ENCODE data around the gene GJD4.

GJD4 gene

DNA sequence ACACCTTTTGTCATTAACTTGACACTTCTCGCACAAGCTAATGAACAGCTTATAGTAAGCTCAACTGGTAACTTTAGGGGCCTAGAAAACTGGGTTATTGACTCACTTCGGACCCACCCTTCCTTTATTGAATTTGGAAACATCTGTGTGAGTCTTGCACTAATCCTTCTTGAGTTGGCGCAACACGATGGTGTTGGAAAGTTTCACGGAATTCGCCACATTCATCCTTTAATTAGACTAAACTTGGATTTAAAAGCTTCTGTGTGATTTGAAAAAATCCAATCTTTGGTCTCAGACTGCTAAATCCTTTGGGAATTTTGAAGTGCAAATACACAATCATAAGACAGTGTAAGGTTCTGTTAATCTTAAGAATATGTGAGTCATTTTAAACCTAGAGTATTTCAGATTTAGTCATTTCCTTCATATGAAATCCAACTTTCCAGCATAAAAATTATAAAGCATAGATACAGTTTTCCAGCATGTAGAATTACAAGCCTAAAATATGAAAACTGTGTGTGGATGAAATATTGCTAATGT lies 21.9 kb downstream of the GJD4 start:
- TF ChIP-seq GATA1 (IDR thresholded peaks at IDR 0.05; ENCODE audit: low read depth, low read length) (no peak), POLR2A (IDR thresholded peaks at IDR 0.05; ENCODE audit: low read length) (no peak)
- DNase-seq = no peak

DNA sequence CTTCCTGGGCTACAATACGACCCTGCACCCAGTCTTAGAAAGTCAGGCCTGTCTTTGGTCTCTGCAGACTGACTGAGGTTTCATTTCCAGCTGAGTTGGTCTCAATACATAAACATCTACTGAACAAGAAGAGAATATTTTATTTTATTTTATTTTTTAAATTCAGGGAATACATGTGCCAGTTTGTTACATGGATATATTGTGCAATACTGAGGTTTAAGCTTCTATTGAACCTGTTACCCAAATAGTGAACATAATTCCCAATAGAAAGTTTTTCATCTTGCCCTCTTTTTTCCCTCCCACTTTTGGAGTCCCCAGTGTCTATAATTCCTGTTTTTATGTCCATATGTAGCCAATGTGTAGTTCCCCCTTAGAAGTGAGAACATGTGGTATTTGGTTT lies 26.3 kb downstream of the GJD4 start:
- TF ChIP-seq POLR2A (IDR thresholded peaks at IDR 0.05; ENCODE audit: low read length) (no peak), GATA1 (IDR thresholded peaks at IDR 0.05; ENCODE audit: low read depth, low read length) (no peak)
- no peak for DNase-seq

DNA sequence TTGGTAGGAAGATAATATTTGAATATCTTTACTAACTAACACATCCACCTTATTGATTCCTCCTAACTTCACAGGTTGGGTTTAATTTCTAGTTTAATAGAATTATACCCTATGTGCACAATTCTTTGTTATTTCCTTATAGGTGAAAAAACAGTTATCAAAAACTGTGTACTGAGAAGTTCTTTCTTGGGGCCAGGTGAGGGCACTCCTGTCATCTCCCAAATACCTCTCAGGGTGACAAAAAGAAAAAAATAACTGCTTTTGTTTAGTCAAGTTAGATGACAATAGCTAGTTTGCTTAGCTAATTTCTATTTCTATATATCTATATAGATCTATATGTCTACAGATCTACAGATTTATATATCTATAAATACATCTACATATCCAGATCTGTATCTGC lies 26.9 kb downstream of the GJD4 start:
- no peak for DNase-seq
- no peak for TF ChIP-seq GATA1 (IDR thresholded peaks at IDR 0.05; ENCODE audit: low read depth, low read length)
- TF ChIP-seq POLR2A (IDR thresholded peaks at IDR 0.05; ENCODE audit: low read length) = no peak

DNA sequence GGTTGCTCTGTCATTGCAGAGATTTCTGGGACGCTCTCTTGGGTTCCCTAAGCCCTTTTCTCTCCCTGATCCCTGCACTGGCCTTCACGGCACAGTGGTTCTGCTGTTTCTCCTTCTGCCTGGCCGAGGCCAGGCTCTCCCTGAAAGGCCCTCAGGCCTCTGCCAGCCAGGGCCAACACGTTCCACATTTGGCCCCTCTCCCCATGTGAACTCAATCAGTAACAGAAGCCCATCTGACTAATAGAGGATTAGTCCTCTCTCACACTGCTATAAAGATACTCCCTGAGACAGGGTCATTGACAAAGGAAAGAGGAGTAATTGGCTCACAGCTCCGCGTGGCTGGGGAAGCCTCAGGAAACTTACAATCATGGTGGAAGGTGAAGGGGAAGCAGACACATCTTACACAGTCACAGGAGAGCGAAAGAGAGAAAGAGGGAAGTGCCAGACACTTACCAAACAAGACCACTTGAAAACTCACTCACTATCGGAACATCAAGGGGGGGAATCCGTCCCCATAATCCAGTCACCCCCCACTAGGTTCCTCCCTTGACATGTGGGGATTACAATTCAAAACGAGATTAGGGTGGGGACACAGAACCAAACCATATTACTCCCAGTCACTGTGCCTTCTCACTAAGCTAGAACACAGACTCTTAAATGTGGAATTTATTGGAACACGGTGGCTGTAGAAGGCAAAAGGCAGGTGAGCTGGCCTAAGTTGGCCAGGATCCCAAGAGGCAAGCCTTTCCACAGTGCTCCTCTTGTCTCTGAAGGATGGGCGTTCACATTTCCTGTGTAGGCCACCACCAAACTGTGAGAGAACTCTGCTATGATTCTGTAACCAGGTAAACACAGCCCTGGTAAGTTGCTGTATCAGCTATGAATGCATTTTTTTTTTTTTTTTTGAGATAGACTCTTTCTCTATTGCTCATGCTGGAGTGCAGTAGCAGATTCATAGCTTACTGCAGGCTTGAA lies 28.2 kb downstream of the GJD4 start:
- no peak for TF ChIP-seq POLR2A (IDR thresholded peaks at IDR 0.05; ENCODE audit: low read length)
- TF ChIP-seq GATA1 (IDR thresholded peaks at IDR 0.05; ENCODE audit: low read depth, low read length) = no peak
- DNase-seq = no peak

DNA sequence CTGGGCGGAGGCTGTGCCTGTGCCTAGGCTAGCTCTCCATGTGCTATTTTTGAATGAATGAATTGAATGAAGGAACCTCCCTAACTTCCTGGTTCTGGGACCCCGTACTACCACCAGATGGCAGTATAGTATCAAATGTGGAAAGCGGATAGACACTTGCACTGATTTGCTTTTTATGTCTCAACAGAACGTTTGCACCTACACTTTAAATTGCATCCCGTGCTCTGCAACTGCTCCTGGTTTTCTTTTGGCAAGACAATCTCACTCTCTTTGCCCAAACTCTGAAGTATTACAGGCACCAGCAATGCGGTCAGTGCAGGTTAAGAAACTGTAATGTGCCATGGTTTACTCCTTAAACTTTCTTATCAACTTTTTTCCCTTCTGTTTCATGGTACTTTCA lies 30.4 kb downstream of the GJD4 start:
- peak; percentile 68 to 74 for DNase-seq
- TF ChIP-seq GATA1 (IDR thresholded peaks at IDR 0.05; ENCODE audit: low read depth, low read length) (no peak), POLR2A (IDR thresholded peaks at IDR 0.05; ENCODE audit: low read length) (no peak)

DNA sequence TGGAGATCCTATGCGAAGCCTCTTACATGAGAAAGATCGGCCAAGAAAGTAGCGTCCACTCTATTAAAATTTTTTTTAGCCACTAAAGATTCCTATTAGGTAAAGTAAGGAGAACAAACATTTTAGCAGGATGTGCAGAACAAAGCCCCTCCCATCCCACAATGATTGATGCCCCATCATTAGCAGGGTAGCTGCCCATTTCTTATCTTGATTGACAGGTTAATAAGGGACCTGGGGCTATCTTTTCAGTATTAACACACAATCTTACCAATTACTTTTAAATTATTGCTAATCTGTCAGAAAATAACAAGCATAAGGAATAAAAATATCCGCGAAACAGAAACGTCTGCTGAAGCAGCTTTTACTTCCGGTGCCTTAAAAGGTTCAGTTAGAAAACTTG lies 31.8 kb downstream of the GJD4 start:
- no peak for DNase-seq
- no peak for TF ChIP-seq GATA1 (IDR thresholded peaks at IDR 0.05; ENCODE audit: low read depth, low read length)
- TF ChIP-seq POLR2A (IDR thresholded peaks at IDR 0.05; ENCODE audit: low read length) = no peak

DNA sequence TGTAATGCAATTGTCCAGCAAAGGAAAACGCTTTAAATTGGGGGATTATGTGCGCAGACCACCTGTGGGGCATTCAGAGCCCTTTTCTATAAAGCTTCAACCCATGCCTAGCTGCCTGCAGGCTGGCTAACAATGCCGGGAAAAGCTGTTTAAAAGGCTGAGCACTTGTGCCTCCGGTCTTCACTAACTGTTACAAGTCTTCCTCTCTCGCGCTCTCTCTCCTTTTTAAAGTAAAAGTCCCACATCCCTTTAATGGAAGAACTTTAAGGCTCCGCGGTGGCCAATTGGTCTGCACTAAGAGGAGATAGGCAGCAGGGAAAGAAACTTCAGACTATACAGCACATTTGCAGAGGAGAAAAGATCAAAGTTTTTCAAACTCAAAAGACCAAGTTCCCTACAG lies 32.3 kb downstream of the GJD4 start:
- DNase-seq = no peak
- TF ChIP-seq POLR2A (IDR thresholded peaks at IDR 0.05; ENCODE audit: low read length) (no peak), GATA1 (IDR thresholded peaks at IDR 0.05; ENCODE audit: low read depth, low read length) (no peak)

DNA sequence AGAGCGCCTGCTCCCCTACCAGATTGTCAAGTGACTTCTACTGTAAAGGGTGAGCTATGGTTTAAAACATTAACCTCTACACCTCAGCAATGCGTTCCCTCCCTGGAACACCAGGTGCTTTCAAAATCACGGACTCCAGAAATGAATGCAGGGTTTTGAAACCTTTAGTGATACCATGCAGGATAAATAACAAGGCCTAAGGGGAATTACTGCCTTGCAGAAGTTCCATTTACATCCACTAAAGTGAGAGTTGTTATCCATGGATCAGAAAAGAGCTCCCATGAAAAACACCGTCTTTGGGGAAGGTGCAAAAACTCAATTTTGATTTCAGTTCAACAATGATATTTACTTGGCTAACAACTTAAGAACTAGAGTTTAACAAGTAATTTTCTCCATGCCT lies 33.0 kb downstream of the GJD4 start:
- no peak for DNase-seq
- TF ChIP-seq POLR2A (IDR thresholded peaks at IDR 0.05; ENCODE audit: low read length) (no peak), GATA1 (IDR thresholded peaks at IDR 0.05; ENCODE audit: low read depth, low read length) (no peak)

DNA sequence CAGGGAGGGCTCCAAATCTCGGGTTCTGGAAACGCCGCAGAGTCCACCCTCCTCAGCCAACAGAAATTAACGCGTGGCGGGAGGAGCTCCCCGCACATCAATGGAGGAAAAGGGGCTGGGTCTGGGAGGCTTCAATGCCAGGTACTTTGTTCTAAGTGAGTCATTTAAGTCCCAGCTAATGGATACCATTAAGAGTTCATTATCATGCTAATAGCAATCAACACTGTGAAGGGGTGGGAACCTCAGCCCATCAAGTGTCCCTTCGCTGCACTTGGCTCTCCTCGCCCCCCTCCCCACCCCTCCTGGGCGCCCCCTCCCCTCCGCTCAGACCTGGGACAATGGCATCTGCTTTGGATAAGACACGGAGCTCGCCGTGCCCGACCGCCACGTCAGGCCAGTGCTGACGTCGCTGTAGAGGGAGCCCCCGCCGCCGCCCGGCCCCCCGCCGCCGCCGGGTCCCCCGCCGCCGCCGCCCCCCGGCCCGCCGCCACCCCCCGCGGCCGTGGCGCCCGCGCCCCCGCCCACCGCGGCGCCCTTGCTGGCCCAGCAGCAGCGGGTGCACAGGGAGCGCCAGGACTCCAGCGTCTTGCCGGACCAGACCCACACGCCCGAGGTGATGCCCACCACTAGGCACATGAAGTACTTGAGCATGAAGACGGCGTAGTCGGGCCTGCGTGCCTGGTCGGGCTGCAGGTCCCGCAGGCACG lies 34.0 kb downstream of the GJD4 start:
- no peak for TF ChIP-seq GATA1 (IDR thresholded peaks at IDR 0.05; ENCODE audit: low read depth, low read length)
- no peak for TF ChIP-seq POLR2A (IDR thresholded peaks at IDR 0.05; ENCODE audit: low read length)
- DNase-seq = no peak

DNA sequence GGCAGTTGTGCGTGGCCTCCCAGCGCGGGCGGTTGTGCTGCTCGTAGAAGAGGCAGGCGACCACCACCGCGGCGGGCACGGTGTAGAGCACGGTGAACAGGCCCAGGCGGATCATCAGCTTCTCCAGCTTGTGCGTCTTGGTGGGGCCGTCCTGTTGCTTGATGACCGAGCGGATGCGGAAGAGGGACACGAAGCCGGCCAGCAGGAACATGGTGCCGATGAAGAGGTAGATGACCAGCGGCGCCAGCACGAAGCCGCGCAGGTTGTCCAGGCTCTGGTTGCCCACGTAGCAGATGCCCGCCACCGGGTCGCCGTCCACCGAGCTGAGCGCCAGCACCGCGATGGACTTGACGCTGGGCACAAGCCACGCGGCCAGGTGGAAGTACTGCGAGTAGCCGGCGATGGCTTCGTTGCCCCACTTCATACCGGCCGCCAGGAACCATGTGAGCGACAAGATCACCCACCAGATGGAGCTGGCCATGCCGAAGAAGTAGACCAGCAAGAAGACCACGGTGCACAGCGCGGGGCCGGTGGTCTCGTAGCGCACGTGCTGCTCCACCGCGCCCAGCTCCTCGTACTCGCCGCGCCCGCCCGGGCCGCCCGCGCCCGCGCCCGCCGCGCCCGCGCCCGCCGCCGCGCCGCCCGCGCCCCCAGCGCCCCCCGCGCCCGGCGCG lies 34.7 kb downstream of the GJD4 start:
- no peak for TF ChIP-seq POLR2A (IDR thresholded peaks at IDR 0.05; ENCODE audit: low read length)
- TF ChIP-seq GATA1 (IDR thresholded peaks at IDR 0.05; ENCODE audit: low read depth, low read length) = no peak
- DNase-seq = peak; percentile 14 to 27

DNA sequence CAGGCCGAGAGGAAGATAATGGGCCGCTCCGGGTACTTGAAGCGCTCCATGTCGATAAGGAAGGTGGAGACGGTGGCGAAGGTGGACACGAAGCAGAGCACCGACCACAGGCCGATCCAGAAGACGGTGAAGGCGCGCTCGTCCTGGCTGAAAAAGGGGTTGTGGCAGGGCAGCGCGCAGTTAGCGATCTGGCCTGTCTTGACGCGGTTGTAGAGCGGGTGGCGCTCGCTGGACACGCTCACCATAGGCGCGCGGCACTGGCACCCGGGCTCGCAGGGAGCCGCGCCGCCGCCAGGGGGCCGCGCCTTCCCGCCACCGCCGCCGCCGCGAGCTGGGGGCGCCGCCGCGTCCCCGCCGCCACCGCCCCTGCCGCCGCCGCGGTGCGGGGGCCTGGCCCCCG lies 35.3 kb downstream of the GJD4 start:
- DNase-seq = peak; percentile 71
- no peak for TF ChIP-seq POLR2A (IDR thresholded peaks at IDR 0.05; ENCODE audit: low read length)
- TF ChIP-seq GATA1 (IDR thresholded peaks at IDR 0.05; ENCODE audit: low read depth, low read length) = no peak

DNA sequence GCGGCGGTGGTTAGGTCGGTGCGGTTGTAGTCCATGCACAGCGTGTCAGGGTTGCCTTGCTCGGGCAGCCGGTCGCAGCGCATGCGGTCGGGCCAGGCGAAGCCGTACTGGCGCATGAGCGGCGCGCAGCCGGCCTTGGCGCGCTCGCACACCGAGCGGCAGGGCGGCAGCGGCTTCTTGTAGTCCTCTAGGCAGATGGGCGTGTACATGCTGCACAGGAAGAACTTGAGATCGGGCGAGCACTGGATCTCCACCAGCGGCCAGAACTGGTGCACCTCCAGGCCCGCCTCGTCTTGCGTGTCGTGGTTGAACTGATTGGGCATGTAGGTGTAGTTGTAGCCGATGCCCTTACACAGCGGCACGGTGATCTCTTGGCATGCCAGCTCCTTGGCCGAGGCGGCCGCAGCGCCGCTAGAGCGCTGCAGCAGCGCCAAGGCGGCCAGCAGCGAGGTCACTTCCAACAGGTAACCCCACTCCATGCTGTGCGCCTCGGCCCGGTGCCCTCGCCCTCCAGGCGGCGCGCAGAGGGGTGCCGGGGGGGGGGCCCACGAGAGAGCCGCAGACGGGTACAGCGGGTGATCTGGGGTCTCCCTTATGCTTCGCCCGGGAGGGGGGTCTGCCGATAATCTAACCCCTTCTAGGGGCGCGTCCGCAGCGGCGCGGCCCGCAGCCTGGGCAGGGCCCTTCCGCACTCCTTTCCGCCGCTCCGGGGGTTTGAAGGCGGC lies 36.0 kb downstream of the GJD4 start:
- TF ChIP-seq POLR2A (IDR thresholded peaks at IDR 0.05; ENCODE audit: low read length) = no peak
- TF ChIP-seq GATA1 (IDR thresholded peaks at IDR 0.05; ENCODE audit: low read depth, low read length) = no peak
- DNase-seq = peak; percentile 65 to 82

DNA sequence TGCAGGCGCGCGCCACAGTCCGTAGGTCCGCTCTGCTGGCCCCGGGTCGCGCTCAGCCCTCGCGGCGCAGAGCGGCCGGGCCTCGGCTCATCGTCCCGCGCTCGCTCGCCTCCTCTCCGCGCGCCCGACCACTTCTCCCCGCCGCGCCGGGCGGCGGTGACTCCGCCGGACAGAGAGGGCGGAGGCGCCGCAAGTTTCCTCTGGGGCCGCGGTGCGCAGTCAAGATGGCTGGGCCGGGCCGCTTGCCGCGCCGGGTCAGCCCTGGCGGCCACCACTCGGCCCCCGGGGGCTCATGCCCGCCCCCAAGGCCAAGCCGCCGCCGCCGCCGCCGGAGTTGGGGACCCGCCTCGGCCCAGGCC lies 36.5 kb downstream of the GJD4 start:
- no peak for TF ChIP-seq POLR2A (IDR thresholded peaks at IDR 0.05; ENCODE audit: low read length)
- TF ChIP-seq GATA1 (IDR thresholded peaks at IDR 0.05; ENCODE audit: low read depth, low read length) = no peak
- DNase-seq = peak; percentile 31 to 33
